ENCODE data around the gene SNED1. TPM values are rescaled to one million over a fixed set of nuclear protein-coding genes. Genes with fewer than 3 reads are reported as not detected.

Gene SNED1
- total and polyA plus RNA-seq, 12 donors, result 3.9 to 12.7 (median 6.3) TPM

DNA sequence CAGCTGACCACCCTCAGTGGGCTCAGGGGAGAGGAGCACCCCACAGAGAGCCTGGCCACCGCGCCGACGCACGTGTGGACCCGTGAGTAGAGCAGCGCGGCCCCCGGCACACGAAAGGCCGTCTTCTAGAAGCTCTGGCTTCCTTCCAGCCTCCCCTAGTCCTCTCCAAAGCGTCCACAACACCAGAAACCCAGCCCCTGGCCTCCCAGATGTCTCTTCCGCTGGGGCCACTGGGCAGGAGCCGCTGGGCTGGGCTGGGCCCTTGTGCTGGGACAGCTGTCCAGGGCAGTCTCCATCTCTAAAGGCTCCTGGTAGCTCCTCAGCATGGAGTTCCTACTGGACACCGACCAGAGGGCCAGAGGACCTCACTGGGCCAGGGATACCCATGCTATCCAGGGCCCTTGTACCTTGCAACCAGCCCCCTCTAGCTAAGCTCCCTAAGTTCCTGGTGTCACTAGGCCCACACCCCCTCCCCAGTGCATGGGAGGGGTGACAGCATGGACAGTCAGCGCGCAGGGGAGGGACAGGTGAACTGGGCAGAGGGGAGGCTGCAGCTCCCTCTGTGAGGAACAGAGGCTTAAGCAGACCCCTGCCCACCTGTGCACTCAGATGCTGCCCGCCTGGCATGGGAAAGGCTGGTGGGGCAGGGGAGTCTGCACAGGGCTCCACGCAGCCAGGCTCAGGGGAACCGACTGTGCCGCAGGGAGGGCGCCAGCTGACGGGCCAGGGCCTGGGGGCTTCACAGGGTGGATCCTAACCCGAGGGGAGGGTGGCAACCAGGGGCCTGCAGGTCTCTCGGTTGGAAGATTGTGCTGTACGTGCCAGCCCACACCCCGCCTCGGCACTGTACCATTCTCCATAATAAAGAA lies 70.8 kb downstream of the SNED1 start:
- WGBS, 2 donors, result 92 to 94% methylated on average over 28 of the region's 28 CpGs
- intact Hi-C loops (cut with DNase I), result no loop called here
- ATAC-seq, result no peak
- Histone ChIP-seq H3K36me3 (peaks cover 0 to 81% (median 3%) of the 10 kb centered on the region in 9 donors), H3K4me3 (no peak overlapping the region), H3K4me1 (no peaks in the 10 kb centered on the region), H3K27ac (no peak overlapping the region), H3K27me3 (no peaks in the 10 kb centered on the region), H3K9me3 (no peaks in the 10 kb centered on the region)
- TF ChIP-seq, protein P1, sequence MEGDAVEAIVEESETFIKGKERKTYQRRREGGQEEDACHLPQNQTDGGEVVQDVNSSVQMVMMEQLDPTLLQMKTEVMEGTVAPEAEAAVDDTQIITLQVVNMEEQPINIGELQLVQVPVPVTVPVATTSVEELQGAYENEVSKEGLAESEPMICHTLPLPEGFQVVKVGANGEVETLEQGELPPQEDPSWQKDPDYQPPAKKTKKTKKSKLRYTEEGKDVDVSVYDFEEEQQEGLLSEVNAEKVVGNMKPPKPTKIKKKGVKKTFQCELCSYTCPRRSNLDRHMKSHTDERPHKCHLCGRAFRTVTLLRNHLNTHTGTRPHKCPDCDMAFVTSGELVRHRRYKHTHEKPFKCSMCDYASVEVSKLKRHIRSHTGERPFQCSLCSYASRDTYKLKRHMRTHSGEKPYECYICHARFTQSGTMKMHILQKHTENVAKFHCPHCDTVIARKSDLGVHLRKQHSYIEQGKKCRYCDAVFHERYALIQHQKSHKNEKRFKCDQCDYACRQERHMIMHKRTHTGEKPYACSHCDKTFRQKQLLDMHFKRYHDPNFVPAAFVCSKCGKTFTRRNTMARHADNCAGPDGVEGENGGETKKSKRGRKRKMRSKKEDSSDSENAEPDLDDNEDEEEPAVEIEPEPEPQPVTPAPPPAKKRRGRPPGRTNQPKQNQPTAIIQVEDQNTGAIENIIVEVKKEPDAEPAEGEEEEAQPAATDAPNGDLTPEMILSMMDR (IDR thresholded peaks at IDR 0.05), result no peak
- DNase-seq, result no peak

DNA sequence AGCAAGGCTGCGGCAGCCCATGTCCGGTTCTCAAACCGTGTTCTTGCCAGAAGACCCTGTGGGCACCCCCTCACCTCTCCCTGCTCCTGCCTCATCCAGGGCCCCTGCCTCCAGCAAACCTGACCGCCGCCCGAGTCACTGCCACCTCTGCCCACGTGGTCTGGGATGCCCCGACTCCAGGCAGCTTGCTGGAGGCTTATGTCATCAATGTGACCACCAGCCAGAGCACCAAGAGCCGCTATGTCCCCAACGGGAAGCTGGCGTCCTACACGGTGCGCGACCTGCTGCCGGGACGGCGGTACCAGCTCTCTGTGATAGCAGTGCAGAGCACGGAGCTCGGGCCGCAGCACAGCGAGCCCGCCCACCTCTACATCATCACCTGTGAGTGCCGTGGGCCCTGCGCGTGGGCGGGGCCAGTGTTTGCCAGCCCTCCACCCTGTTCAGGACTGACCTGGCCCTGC lies 71.4 kb downstream of the SNED1 start:
- Histone ChIP-seq H3K36me3 (peaks cover 0 to 88% (median 4%) of the 10 kb centered on the region in 9 donors), H3K27me3 (no peaks in the 10 kb centered on the region), H3K4me3 (no peak overlapping the region), H3K4me1 (no peaks in the 10 kb centered on the region), H3K27ac (no peak overlapping the region), H3K9me3 (no peaks in the 10 kb centered on the region)
- ATAC-seq (no peak), DNase-seq (no peak)
- TF ChIP-seq, protein P1 (IDR thresholded peaks at IDR 0.05), result no peak
- intact Hi-C loops (cut with DNase I), result loop anchor here in 3 of 10 donors (10.0 kb wide), 1 partner anchor 215 kb away; no protein-coding TSS in a partner anchor
- 66 to 79% methylated on average over 26 of the region's 26 CpGs for WGBS, 2 donors

DNA sequence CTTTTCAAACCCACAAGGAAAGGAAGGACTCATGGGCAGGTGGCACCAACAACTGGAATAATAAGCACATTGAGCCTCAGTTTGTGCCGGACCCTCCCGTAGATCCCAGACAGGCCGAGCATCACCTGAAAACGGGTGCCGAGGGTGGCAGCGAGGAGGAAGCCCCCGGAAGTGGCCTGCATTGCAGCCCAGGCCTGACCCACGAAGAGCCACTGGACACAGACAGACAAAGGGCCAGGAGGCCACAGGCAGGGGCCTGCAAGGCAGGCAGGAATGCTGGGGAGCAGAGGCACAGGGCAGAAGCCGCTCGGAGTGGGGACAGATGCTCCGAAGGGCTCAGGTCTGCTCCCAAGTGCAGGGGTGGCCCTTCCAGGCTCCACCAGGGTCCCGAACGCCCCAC lies 71.9 kb downstream of the SNED1 start:
- no peaks in the 10 kb centered on the region for H3K4me1 ChIP-seq
- WGBS, 2 donors, result 89 to 94% methylated on average over 13 of the region's 13 CpGs
- TF ChIP-seq, protein P1 (IDR thresholded peaks at IDR 0.05), result no peak
- ATAC-seq, result no peak
- H3K27ac ChIP-seq, result no peak overlapping the region
- no peak for DNase-seq
- intact Hi-C loops (cut with DNase I), result loop anchor here in 3 of 10 donors (10.0 kb wide), 1 partner anchor 216 kb away; no protein-coding TSS in a partner anchor
- H3K27me3 ChIP-seq, result no peaks in the 10 kb centered on the region
- H3K9me3 ChIP-seq, result no peaks in the 10 kb centered on the region
- no peak overlapping the region for H3K4me3 ChIP-seq
- peaks cover 0 to 89% (median 9%) of the 10 kb centered on the region in 9 donors for H3K36me3 ChIP-seq

DNA sequence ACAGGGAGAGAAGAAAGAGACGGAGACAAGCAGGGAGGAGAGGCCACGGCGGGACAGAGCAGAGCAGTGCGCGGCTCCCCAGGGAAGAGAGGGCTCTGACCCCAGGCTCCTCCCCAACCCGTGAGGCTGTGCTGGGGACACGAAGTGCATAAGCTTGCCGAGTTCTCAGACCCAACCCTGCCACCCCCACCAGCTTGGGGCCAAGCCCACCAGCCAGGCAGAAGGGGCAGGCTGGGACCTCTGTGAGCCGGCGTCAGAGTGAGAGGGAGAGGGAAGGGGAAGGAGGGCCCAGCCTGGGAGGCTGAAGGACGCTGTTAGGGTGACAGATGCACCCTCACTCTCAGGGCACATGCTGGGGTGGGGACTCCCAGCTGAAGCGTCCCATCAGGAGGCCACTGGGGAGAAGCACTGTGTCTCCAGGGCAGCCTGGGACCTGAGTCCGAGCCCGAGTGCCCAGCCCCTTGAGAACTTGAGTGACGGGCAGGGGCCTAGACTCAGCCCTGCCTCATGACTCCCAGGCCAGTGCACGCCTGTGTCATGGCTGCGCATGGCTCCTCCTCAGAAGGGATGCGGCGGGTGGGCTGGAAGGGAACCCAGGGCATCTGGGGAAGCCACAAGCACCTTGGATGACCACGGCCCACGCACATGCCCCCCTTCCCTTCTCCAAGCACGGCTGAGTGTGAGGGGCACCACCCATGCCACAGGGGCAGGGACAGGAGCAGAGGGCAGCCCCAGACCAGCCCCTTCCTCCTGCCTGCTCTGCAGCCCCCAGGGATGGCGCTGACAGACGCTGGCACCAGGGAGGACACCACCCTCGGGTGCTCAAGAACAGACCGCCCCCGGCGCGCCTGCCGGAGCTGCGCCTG lies 72.6 kb downstream of the SNED1 start:
- Histone ChIP-seq H3K36me3 (peaks cover 0 to 92% (median 11%) of the 10 kb centered on the region in 9 donors), H3K4me3 (no peak overlapping the region), H3K27me3 (no peaks in the 10 kb centered on the region), H3K4me1 (no peaks in the 10 kb centered on the region), H3K9me3 (no peaks in the 10 kb centered on the region), H3K27ac (no peak overlapping the region)
- no peak for DNase-seq
- no peak for ATAC-seq
- 79 to 83% methylated on average over 31 of the region's 31 CpGs for WGBS, 2 donors
- TF ChIP-seq, protein P1 (IDR thresholded peaks at IDR 0.05), result no peak
- intact Hi-C loops (cut with DNase I), result loop anchor here in 3 of 10 donors (10.0 kb wide), 1 partner anchor 216 kb away; no protein-coding TSS in a partner anchor
